ENCODE data around the gene IRGQ.

GRCh38 chr19:43634068-43634467, 38.1 kb upstream of the IRGQ start:
- no peak for TF ChIP-seq POLR2AphosphoS5 (IDR thresholded peaks at IDR 0.05)
- no peak for TF ChIP-seq EP300 (IDR thresholded peaks at IDR 0.05)
